ENCODE results near the gene CACNA1C.
"Not testable (repeated sequence)": the region's sequence is repeated elsewhere in the genome, so short reads cannot be mapped to it uniquely, and the experiment has no call there.

CACNA1C gene

GRCh38 chr12:2240390-2240789, 187.6 kb downstream of the CACNA1C start:
- DNase-seq: no peak

- no peak for DNase-seq
These were observed 188.2 kb downstream of the CACNA1C start for GRCh38 chr12:2240984-2241383.

- no peak for DNase-seq
These were observed 189.4 kb downstream of the CACNA1C start for GRCh38 chr12:2242216-2242615.

GRCh38 chr12:2242816-2243215, 190.0 kb downstream of the CACNA1C start:
- no peak for DNase-seq

- peak; percentile 67 for DNase-seq
These were observed 190.5 kb downstream of the CACNA1C start for GRCh38 chr12:2243275-2243674.

DNA sequence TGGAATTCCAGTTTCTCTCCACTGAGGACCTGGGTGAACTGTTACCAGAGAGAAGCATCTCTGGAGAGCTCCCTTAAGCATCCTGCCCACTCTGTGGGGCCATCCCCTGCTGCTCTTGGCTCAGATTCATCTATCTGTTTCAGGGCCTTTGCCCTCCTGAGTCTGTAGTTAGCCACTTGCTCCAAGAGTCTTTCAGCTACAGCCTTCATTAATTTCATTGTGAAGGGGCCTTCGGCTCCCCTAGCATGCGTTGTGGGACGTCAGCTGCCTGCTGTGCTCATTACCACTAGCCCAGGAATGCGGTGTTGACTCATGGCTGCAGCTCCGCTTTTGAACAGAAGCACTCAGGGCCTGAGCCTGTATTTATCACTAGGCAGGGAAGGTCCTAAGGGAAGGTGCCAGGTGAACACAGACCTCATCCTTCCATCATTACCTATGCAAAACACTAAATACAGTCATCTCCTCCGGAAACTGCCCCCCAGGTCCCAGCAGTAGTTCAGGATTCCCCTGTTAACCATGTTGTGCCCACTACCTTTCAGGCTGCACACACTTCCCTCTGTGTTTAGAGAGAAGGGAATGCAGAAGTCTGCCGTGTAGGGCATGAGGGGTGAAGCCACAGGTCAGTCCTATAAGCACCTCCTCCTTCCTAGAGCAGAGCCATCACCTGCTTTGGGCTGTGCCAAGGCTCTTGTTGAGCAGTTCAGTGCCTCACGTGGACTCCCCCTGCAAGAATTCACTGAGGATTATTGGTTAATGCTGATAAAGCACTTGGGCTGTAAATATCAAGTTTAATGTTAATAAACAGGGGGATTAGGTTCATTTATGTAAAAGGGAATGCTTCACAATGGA, 191.4 kb downstream of the CACNA1C start:
- peak; percentile 99 for DNase-seq

GRCh38 chr12:2246358-2246757, 193.6 kb downstream of the CACNA1C start:
- DNase-seq: no peak

DNA sequence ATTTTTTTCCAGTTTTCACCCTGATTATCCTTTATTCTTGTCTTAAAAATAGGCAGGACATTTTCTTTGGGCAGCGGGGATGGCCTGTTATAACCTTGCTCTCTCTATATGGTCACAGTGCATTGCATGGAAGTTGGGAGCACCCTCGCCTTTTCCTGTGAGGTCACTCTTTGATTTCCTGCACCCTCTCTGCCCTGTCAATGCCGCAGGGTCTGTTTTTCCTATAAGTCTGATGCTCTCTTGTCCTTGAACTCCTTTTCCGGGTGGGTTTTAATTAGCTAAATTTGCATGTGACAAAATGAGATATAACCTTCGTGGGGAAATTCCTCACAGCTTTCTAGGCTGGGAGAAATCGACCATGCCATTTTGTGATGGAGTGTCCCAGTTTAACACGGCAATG, 194.3 kb downstream of the CACNA1C start:
- no peak for DNase-seq

DNA sequence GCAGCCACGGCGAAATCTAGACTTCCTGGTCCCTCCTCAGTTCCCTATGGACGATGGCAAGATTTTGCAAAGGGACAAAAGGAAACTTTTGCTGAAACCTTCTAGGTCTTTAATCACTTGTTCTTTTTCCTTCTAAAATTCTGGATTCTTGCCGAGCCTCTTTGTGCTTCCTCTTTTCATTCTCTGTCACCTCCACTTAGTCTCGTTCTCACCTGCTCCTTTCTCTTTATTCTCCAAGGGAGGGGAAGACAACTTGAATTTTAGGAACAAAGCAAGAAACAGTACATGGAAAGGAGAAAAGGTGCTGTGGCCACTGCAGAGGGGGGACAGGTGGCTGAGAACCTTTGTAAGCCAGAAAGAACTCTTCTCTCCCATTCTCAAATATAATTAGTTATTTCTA, 194.8 kb downstream of the CACNA1C start:
- DNase-seq: no peak

GRCh38 chr12:2248087-2248900, 195.5 kb downstream of the CACNA1C start:
- DNase-seq: peak; percentile 65

GRCh38 chr12:2248901-2249381, 196.2 kb downstream of the CACNA1C start:
- peak; percentile 64 for DNase-seq

DNA sequence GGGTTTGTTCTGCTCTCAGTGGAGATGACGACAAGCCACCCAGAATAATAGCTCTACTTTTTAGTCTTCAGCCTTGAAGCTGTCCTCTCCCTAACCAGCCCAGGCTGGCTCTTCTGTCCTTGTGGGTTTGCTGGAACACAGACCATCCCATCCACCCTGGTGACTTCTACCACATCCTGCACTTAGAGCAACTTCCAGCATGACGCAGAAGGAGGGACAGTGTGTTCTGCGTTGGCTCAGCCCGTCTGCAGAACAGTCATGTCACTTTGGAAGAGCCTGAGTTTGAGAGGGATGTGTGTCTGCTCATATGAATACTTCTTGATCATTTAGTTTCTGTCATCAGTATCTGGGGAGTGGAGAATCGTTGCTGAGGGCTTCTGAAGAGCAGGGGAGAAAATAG, 198.0 kb downstream of the CACNA1C start:
- DNase-seq: no peak

GRCh38 chr12:2251526-2252209, 198.9 kb downstream of the CACNA1C start:
- DNase-seq: peak; percentile 73

DNA sequence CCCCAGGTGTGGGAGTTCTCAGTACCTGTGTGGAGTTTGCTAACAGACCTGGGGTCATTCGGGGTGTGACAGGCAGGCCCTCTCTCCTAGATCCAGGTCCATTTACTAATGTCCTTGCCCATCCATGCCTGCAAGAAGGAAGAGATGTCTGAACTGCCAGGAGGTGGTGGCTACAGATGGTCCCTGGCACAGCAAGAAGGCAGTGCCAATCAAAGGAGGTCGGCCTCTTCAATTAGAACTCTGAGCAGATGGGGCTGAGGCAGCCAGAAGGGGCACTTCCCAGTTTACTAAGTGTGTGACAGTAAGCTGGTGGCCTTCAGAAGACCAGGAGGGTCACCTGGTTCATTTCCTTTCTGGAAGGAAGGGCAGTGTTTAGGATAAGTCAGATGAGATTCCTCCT, 202.5 kb downstream of the CACNA1C start:
- no peak for DNase-seq

GRCh38 chr12:2255731-2256130, 202.9 kb downstream of the CACNA1C start:
- DNase-seq: not testable (repeated sequence)

GRCh38 chr12:2256453-2256852, 203.7 kb downstream of the CACNA1C start:
- DNase-seq: peak; percentile 90

GRCh38 chr12:2256915-2257314, 204.1 kb downstream of the CACNA1C start:
- DNase-seq: peak; percentile 80

DNA sequence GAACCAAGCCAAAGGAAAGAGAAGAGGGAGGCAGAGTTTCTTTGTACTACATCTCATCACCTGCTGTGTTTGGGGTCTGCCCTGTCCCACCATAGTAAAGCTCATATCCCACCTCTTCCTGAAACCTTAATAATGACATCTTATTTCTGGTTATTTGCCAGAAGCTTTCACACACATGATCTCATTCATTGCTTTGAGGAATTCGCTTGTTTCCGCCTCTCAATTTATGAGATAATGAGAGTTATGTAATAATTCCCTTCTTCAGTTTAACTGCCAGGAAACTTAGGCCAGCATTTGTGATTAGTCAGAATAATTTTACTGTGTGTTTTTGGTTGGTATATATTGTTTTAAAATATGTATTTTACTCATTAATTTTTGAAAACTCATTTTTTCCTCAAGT, 205.2 kb downstream of the CACNA1C start:
- DNase-seq: no peak

DNA sequence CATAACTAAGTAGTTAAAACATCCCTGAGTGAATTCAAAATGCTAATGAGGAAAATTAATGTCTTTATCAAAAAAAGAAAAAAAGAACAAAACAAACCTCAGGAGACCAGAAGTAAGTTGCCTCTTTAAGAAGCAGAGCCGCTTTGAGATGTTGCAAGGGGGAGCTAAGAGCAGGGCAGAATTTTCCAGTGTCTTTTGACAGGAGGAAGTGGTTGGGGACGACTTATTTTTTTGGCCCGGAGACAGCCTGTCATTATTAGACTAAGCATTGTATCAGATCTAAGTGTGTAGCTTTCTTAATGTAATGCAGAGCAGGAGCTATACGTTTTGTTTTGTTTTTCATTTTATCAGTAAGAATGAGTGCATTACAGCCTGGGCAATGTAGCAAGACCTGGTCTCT, 206.6 kb downstream of the CACNA1C start:
- DNase-seq: peak; percentile 71

DNA sequence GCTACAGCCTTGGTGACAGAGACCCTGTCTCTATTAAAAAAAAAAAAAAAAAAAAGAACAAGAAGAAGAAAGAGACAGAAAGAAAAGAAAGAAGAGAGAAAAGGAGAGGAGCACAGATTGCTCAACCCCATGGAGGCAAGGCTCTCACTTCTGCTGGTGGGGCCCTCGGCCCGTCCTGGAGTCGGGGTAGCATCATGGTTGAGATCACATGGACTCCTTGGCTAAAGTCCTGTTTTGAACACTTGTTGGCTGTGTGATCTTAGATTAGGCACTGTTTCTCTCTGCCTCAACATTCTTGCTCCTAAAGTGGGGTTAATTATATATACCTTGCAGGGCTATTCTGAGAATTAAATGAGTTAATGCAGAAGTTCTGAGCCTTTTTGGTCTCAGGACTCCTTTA, 207.7 kb downstream of the CACNA1C start:
- no peak for DNase-seq

DNA sequence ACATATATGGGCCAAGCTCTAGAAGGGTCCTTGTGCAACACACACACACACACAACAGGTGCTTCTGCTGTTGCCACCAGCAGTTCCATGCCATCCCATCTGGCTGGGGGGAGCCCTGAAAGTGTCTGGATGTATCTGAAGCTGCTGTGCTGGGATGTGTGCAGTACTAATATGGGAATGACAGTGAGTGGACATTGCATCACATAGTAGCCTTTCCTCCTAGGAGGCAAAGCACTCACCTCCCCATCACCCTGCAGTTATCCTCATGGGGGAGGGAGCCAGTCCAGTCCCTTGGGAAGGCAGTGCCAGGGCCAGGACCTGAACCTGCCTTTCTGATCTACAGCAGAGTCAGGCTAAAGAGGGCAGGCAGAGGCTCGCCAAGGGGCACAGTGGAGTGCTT, 208.9 kb downstream of the CACNA1C start:
- no peak for DNase-seq

- DNase-seq: no peak
These were observed 209.7 kb downstream of the CACNA1C start for GRCh38 chr12:2262449-2262848.

GRCh38 chr12:2263901-2264300, 211.1 kb downstream of the CACNA1C start:
- DNase-seq: no peak
